ENCODE measurements around the gene MRPS9. TPM values are rescaled to one million over a fixed set of nuclear protein-coding genes. Genes with fewer than 3 reads are reported as not detected.
A peak's percentile ranks its signal among the peaks of the same experiment; 100 is the strongest.

MRPS9 gene
- total RNA-seq, 1 experiment from 2014 or later, result 60.0 TPM

GRCh38 chr2:105061560-105061959 lies 23.7 kb downstream of the MRPS9 start:
- no peak overlapping the region for H4K8ac ChIP-seq (replicated peaks; ENCODE audit: insufficient read length, low read depth, low read length)
- Mint-ChIP-seq H3K36me3 (ENCODE audit: insufficient read depth in 1 of 3, low read depth in 3 of 3) (peaks cover 1 to 8% (median 6%) of the 10 kb centered on the region in 3 experiments; a peak in 3 of 7 replicates), H3K4me1 (peaks cover 25 to 28% of the 10 kb centered on the region in 2 experiments), H3K4me3 (no peak overlapping the region), H3K27me3 (ENCODE audit: low read depth) (no peaks in the 10 kb centered on the region), H3K27ac (peak overlapping the region in 1 of 3 experiments; percentile 52; a peak in 1 of 7 replicates), H3K9me3 (no peaks in the 10 kb centered on the region)
- no peak overlapping the region for H3K56ac ChIP-seq (ENCODE audit: insufficient read length, low read depth, low read length)
- no peak overlapping the region for H3K4ac ChIP-seq (ENCODE audit: low read depth, low read length)
- H3K27me3 ChIP-seq (ENCODE audit: insufficient read depth, low read length), result no peaks in the 10 kb centered on the region
- H4K5ac ChIP-seq (ENCODE audit: insufficient read length, low read depth, low read length), result no peak overlapping the region
- H3K79me2 ChIP-seq (ENCODE audit: insufficient read depth, low read length), result peaks cover 1% of the 10 kb centered on the region; the same call in 1 of the 2 replicates
- H3K9me3 ChIP-seq (ENCODE audit: control insufficient read depth, low read depth, low read length), result no peaks in the 10 kb centered on the region
- H3T11ph ChIP-seq (ENCODE audit: low read length), result no peak overlapping the region
- H3K14ac ChIP-seq (ENCODE audit: insufficient read depth, low read length), result no peak overlapping the region
- no peak overlapping the region for H2BK15ac ChIP-seq (ENCODE audit: low read depth, low read length)
- no peak for TF ChIP-seq CTCF (conservative IDR thresholded peaks at IDR 0.05)
- no peak overlapping the region for H3K27ac ChIP-seq (ENCODE audit: insufficient read length, low read depth, low read length)
- no peak overlapping the region for H2BK120ac ChIP-seq (ENCODE audit: low read depth, low read length, poor library complexity, severe bottlenecking)
- H4K91ac ChIP-seq (ENCODE audit: insufficient read length, low read depth, low read length), result no peak overlapping the region
- H3K23ac ChIP-seq (ENCODE audit: insufficient read length, low read depth, low read length), result no peak overlapping the region
- no peak overlapping the region for H2BK5ac ChIP-seq (ENCODE audit: insufficient read length, low read length)
- H3K4me2 ChIP-seq (ENCODE audit: insufficient read depth, insufficient read length, low read length), result no peak overlapping the region
- H3K9ac ChIP-seq (ENCODE audit: extremely low read depth, insufficient read length, low read length), result no peak overlapping the region
- no peaks in the 10 kb centered on the region for H4K20me1 ChIP-seq (ENCODE audit: control insufficient read depth, insufficient read depth, insufficient read length)
- H3K4me1 ChIP-seq (ENCODE audit: insufficient read depth, low read length), result peaks cover 4% of the 10 kb centered on the region; the same call in 1 of the 2 replicates
- no peak overlapping the region for H2BK12ac ChIP-seq (ENCODE audit: insufficient read length, low read depth, low read length)
- no peak for DNase-seq
- WGBS (ENCODE audit: extremely low coverage, insufficient read length, low lambda C conversion rate), result no CpG with 5 or more reads among the region's 3 CpGs
- H2AFZ ChIP-seq (ENCODE audit: low read length), result no peak overlapping the region
- no peak overlapping the region for H2AK5ac ChIP-seq (ENCODE audit: insufficient read length, low read length)
- H3K18ac ChIP-seq (ENCODE audit: insufficient read length, low read depth, low read length), result no peak overlapping the region
- no peaks in the 10 kb centered on the region for H3K79me1 ChIP-seq (ENCODE audit: insufficient read depth, low read depth, low read length, poor library complexity, severe bottlenecking)
- no peak overlapping the region for H2BK20ac ChIP-seq (ENCODE audit: low read depth, low read length, poor library complexity, severe bottlenecking)
- no peaks in the 10 kb centered on the region for H3K23me2 ChIP-seq (ENCODE audit: insufficient read length, low read depth, low read length, poor library complexity, severe bottlenecking)
